GM12801 (cell line): ENCODE results near the gene PIP5K1A.

Experiments used
- TF ChIP-seq, protein P1 (sequence below): IDR thresholded peaks from one replicate; pipeline ENCODE4 v1.5.1; 2011; ENCODE audit warnings: control low read depth; ENCODE audit not compliant: insufficient read length; ENCODE audit errors: extremely low read depth

The PIP5K1A gene

DNA sequence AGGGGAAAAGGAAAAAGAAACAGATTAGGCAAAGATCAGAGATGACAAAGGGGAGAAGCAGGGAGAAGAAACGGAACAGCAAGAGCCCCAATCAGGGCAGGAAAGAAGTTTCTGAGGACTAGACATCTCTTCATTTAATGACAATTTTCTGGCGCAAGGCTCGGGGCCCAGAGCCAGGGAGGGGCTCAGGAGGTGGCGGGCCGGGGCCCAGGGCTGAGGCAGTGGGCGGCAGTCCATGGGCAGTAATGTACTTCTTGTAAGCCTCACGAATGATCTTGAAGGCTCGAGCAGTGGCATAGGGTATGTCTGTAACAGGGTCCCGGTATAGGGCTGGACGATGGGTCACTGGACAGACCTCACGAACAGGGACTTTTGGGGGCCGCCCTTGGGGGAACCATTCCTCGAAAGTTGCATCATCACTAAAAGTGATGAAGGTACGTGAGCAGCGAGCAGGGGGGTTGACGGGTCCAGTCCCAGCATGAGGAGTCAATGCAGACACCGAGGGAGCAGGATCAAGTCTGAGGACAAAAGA is 21.8 kb upstream of the PIP5K1A start:
- TF ChIP-seq, protein P1, sequence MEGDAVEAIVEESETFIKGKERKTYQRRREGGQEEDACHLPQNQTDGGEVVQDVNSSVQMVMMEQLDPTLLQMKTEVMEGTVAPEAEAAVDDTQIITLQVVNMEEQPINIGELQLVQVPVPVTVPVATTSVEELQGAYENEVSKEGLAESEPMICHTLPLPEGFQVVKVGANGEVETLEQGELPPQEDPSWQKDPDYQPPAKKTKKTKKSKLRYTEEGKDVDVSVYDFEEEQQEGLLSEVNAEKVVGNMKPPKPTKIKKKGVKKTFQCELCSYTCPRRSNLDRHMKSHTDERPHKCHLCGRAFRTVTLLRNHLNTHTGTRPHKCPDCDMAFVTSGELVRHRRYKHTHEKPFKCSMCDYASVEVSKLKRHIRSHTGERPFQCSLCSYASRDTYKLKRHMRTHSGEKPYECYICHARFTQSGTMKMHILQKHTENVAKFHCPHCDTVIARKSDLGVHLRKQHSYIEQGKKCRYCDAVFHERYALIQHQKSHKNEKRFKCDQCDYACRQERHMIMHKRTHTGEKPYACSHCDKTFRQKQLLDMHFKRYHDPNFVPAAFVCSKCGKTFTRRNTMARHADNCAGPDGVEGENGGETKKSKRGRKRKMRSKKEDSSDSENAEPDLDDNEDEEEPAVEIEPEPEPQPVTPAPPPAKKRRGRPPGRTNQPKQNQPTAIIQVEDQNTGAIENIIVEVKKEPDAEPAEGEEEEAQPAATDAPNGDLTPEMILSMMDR: no peak

DNA sequence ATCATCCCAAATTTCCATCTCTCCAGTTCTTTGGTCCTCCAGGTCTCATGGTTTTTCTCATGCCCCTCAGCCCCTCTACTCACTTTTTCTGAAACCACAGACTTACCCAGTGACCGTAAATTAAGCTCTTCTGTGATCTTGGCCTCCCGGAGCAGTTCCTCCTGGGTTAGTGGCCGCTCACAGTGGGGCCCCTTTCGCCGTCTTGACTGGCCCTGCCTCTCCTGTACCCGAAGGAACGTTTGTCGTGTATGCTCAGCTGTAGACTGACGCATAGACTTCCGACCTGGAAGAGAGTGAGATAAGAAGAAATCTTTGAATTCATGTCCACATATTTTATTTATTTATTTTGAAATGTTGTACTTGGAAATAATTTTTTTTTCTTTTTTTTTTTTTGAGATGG is 14.1 kb upstream of the PIP5K1A start:
- TF ChIP-seq, protein P1: no peak

DNA sequence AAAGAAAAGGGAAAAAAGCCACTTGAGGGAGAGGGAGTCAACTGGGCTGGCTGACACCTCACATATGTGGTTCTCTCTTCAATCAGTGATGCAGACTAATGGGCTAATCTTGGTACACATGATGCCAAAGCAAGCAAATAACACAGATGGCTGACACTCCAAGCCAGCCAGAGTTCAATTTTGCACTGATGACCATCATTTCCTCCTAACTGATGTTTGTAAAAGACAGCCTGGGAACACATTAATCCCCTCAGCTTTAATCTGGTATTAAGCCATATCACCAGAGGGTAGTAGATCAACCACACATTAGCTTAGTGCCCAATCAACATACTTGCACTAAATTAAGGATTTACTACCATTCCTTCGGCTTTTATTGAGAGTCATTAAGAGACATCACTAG is 11.1 kb upstream of the PIP5K1A start:
- TF ChIP-seq, protein P1: no peak

GRCh38 chr1:151189637-151190445 is 8.5 kb upstream of the PIP5K1A start, which contains the start of gene VPS72:
Gene VPS72, minus strand, starts transcription at chr1:151190197. Its CDS starts 76 bp downstream, at chr1:151190121.
- TF ChIP-seq, protein P1: no peak

GRCh38 chr1:151192047-151192446 is 6.3 kb upstream of the PIP5K1A start:
- TF ChIP-seq, protein P1: no peak

- TF ChIP-seq, protein P1: no peak
These were observed 5.0 kb upstream of the PIP5K1A start for GRCh38 chr1:151193304-151193703.

GRCh38 chr1:151193856-151194255 is 4.5 kb upstream of the PIP5K1A start:
- TF ChIP-seq, protein P1: no peak
